ENCODE measurements around the gene RNF187. TPM values are rescaled to one million over a fixed set of nuclear protein-coding genes. Genes with fewer than 3 reads are reported as not detected.

RNF187 gene
- total RNA-seq, 4 donors from 2014 or later: 75.8 to 106 (median 80.1) TPM

GRCh38 chr1:228445490-228445842 is 41.7 kb upstream of the RNF187 start:
- 8 to 9% methylated on average over 16 of the region's 16 CpGs for WGBS, 2 donors

GRCh38 chr1:228445843-228446650 is 41.1 kb upstream of the RNF187 start:
- TF ChIP-seq CTCF (IDR thresholded peaks at IDR 0.05): no peak
- no peak for TF ChIP-seq POLR2A (IDR thresholded peaks at IDR 0.05)
- H3K4me3 ChIP-seq (ENCODE audit: low read depth, poor library complexity, severe bottlenecking): peak overlapping the region; percentile 7
- DNase-seq (ENCODE audit: low spot score in 2 of 2): peak in 1 of 2 donors; percentile 85
- WGBS, 2 donors: 4 to 7% methylated on average over 51 of the region's 51 CpGs
- intact Hi-C loops (cut with DNase I; ENCODE audit: low total_unique reads): no loop called here

More at GRCh38 chr1:228445490-228445842, 41.7 kb upstream of the RNF187 start:
- no peak for DNase-seq (ENCODE audit: low spot score in 2 of 2)
- TF ChIP-seq CTCF (IDR thresholded peaks at IDR 0.05) (no peak), POLR2A (IDR thresholded peaks at IDR 0.05) (no peak)
- intact Hi-C loops (cut with DNase I; ENCODE audit: low total_unique reads): no loop called here
- no peak overlapping the region for H3K4me3 ChIP-seq (ENCODE audit: low read depth, poor library complexity, severe bottlenecking)

- WGBS, 2 donors: 56 to 64% methylated on average over 15 of the region's 15 CpGs
- intact Hi-C loops (cut with DNase I; ENCODE audit: low total_unique reads): no loop called here
- DNase-seq (ENCODE audit: low spot score in 2 of 2): peak in 1 of 2 donors; percentile 72
- H3K4me3 ChIP-seq (ENCODE audit: low read depth, poor library complexity, severe bottlenecking): no peak overlapping the region
- TF ChIP-seq POLR2A (IDR thresholded peaks at IDR 0.05) (no peak), CTCF (IDR thresholded peaks at IDR 0.05) (no peak)
These were observed 40.3 kb upstream of the RNF187 start for GRCh38 chr1:228446852-228447251.

- DNase-seq (ENCODE audit: low spot score in 2 of 2): no peak
- intact Hi-C loops (cut with DNase I; ENCODE audit: low total_unique reads): no loop called here
- 78 to 86% methylated on average over 6 of the region's 6 CpGs for WGBS, 2 donors
- TF ChIP-seq CTCF (IDR thresholded peaks at IDR 0.05) (no peak), POLR2A (IDR thresholded peaks at IDR 0.05) (no peak)
- no peak overlapping the region for H3K4me3 ChIP-seq (ENCODE audit: low read depth, poor library complexity, severe bottlenecking)
These were observed 38.8 kb upstream of the RNF187 start for GRCh38 chr1:228448372-228448771.

GRCh38 chr1:228450200-228450599 is 37.0 kb upstream of the RNF187 start:
- intact Hi-C loops (cut with DNase I; ENCODE audit: low total_unique reads): no loop called here
- WGBS, 2 donors: 89 to 91% methylated on average over 11 of the region's 11 CpGs
- no peak overlapping the region for H3K4me3 ChIP-seq (ENCODE audit: low read depth, poor library complexity, severe bottlenecking)
- DNase-seq (ENCODE audit: low spot score in 2 of 2): peak in 1 of 2 donors; percentile 48
- TF ChIP-seq CTCF (IDR thresholded peaks at IDR 0.05): no peak
- no peak for TF ChIP-seq POLR2A (IDR thresholded peaks at IDR 0.05)

All from lower leg skin (tissue), 4 donors.